ENCODE data around the gene CA6.
"Not testable (repeated sequence)": the region's sequence is repeated elsewhere in the genome, so short reads cannot be mapped to it uniquely, and the experiment has no call there.

CA6 gene

GRCh38 chr1:9018333-9018732, 72.7 kb downstream of the CA6 start:
- no peak for TF ChIP-seq CTCF (IDR thresholded peaks at IDR 0.05; ENCODE audit: borderline replicate concordance, insufficient read depth, low read depth, low read length)

GRCh38 chr1:9019896-9020295, 74.2 kb downstream of the CA6 start:
- H3K4me3 ChIP-seq (ENCODE audit: low read depth, low read length), result no peak overlapping the region
- no peak for TF ChIP-seq CTCF (IDR thresholded peaks at IDR 0.05; ENCODE audit: borderline replicate concordance, insufficient read depth, low read depth, low read length)

More at GRCh38 chr1:9018333-9018732, 72.7 kb downstream of the CA6 start:
- H3K4me3 ChIP-seq (ENCODE audit: low read depth, low read length), result no peak overlapping the region

GRCh38 chr1:9020305-9020704, 74.6 kb downstream of the CA6 start:
- TF ChIP-seq CTCF (IDR thresholded peaks at IDR 0.05; ENCODE audit: borderline replicate concordance, insufficient read depth, low read depth, low read length), result no peak
- H3K4me3 ChIP-seq (ENCODE audit: low read depth, low read length), result no peak overlapping the region

- not testable (repeated sequence) for H3K4me3 ChIP-seq (ENCODE audit: low read depth, low read length)
Measured at GRCh38 chr1:9022026-9022738, 76.5 kb downstream of the CA6 start.

GRCh38 chr1:9022773-9023172, 77.1 kb downstream of the CA6 start:
- no peak overlapping the region for H3K4me3 ChIP-seq (ENCODE audit: low read depth, low read length)
- TF ChIP-seq CTCF (IDR thresholded peaks at IDR 0.05; ENCODE audit: borderline replicate concordance, insufficient read depth, low read depth, low read length), result no peak

Measured in GM12875 (cell line).